ENCODE data around the gene ALX3.

ALX3 gene

DNA sequence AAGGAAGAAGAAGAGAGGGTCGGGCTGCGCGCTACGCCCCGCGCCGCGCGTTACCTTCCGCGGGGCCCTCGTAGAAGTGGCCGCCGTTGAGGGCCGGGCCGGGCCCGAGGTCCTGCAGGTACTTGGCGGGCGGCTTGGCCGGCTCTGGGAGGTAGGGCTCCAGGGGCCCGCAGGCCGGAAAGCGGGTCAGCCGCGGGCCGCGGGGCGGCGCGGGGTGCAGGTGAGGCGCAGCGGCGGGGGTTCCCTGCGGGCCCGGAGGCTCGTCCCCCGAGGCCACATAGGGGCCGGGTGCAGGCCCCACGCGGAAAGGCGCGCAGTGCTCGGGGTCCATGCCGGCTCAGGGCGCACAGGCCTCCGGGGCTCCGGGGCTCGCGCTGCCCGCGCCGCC is 196 bp downstream of the ALX3 start:
- TF ChIP-seq, protein P1, sequence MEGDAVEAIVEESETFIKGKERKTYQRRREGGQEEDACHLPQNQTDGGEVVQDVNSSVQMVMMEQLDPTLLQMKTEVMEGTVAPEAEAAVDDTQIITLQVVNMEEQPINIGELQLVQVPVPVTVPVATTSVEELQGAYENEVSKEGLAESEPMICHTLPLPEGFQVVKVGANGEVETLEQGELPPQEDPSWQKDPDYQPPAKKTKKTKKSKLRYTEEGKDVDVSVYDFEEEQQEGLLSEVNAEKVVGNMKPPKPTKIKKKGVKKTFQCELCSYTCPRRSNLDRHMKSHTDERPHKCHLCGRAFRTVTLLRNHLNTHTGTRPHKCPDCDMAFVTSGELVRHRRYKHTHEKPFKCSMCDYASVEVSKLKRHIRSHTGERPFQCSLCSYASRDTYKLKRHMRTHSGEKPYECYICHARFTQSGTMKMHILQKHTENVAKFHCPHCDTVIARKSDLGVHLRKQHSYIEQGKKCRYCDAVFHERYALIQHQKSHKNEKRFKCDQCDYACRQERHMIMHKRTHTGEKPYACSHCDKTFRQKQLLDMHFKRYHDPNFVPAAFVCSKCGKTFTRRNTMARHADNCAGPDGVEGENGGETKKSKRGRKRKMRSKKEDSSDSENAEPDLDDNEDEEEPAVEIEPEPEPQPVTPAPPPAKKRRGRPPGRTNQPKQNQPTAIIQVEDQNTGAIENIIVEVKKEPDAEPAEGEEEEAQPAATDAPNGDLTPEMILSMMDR (IDR thresholded peaks at IDR 0.05; ENCODE audit: borderline replicate concordance, insufficient read depth, low read depth, low read length): no peak
- H3K4me3 ChIP-seq (ENCODE audit: low read depth, low read length): no peak overlapping the region

DNA sequence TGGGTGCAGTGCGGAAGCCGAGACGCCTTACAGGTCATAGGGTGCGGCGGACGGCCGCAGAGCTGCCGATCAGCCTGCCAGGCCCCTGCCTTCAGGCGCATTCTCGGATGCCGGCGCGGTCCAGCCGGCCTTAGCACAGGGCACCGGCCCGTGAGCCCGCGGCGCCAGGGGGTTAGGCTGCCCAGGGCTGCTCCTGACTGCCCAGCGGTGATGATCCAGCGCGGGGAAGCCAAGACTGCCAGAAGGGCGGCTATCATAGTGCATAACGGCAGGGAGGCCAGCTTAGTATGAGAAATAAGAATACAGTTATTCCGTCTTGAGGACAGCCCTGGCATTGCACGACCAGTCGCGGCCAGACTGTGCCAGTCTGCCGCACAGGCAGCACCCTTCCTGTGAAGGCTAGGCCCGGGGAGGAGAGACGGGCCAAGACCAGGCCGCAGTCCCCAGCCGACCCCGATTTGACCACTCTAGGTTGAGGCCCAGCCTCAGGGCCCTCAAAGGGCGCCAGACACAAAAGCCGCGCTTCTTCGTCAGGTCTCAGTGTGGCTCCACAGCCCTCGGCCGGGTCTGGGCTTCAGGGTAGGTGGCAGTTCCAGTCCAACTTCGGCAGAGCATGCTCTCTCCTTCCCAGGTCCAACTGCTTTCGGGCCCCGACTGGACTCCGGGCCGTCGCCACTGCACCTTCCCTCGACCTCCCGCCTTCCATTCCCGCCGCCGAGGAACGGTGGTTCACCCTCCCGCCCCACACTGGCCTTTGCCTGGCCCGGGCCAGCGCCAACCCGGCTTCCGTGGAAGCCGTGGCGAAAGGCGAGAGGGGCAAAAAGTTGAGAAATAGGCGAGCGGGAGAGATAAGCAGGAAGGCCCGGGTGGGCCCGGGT is 829 bp downstream of the ALX3 start:
- TF ChIP-seq, protein P1 (IDR thresholded peaks at IDR 0.05; ENCODE audit: borderline replicate concordance, insufficient read depth, low read depth, low read length): no peak
- H3K4me3 ChIP-seq (ENCODE audit: low read depth, low read length): no peak overlapping the region

DNA sequence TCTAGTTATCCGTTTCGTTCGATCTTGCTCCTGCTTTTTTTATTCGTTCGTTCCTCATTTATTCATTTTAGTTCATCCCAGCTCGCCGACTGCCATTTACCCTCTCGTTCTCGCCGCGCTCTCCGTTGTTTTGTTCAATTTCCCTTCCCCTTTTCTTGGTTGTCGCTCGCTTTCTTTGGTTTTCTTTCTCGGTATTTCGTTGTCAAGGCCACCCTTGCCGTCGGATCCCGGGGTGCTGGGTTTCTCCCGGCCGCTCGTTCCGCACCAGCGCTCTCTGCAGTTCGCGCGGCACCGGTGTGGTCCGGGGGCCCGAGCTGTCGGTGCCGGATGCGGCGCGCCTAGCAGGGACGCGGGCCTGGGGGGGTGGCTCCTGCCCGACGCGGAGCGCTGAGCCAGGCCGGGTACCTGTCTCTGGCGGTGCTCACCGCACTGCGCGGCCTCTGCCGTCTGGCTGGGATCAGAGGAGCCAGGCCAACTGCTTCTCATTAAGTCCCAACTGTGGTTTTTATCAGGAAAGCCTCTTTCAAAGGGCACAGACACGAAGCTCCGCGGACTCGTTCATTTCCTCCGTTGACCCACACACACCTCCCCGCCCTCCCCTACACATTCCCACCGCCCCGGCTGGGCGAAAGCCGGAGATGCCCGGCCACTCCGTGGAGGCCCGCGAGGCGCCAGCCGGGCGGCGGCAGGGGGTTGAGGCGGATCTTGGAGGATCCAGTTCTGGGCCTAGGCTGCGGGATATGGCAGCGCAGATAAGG is 1.6 kb downstream of the ALX3 start:
- TF ChIP-seq, protein P1 (IDR thresholded peaks at IDR 0.05; ENCODE audit: borderline replicate concordance, insufficient read depth, low read depth, low read length): no peak
- H3K4me3 ChIP-seq (ENCODE audit: low read depth, low read length): no peak overlapping the region

DNA sequence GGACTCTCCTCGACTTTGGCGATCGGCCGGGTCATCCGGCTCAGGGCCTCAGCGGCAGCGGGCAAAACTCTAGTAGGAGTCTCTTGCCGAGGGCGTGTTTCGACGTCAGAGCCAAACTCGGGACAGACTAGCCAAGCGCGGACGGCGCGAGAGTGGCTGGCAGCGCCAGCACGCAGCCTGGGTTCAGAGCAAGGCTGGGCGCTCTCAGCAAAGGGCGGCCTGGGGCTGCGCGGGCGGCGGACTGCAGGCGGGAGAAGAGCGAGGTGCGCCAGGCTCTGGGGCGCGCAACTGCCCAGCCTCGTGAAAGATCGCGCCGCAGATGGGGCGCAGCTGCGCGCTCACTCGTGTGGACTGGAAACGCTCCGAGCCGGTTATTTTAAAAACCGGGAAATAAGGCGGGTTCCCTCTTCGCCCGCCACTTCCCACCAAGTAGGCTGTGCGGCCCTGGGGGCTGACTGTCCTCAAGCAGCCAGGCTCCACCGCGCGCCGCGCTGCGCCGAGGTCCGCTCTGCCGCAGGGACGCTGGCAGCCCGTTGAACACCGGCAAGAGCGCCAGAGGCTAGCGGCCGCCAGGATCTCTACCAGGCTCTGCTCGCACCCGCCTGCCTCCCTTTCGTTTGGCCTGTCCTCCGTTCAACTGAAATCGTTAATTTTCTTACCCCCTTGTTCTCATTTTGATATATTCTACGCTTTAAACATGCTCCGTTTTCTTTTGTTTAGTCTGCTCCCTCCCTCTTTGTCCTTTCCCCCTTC is 2.4 kb downstream of the ALX3 start:
- no peak overlapping the region for H3K4me3 ChIP-seq (ENCODE audit: low read depth, low read length)
- TF ChIP-seq, protein P1 (IDR thresholded peaks at IDR 0.05; ENCODE audit: borderline replicate concordance, insufficient read depth, low read depth, low read length): no peak

DNA sequence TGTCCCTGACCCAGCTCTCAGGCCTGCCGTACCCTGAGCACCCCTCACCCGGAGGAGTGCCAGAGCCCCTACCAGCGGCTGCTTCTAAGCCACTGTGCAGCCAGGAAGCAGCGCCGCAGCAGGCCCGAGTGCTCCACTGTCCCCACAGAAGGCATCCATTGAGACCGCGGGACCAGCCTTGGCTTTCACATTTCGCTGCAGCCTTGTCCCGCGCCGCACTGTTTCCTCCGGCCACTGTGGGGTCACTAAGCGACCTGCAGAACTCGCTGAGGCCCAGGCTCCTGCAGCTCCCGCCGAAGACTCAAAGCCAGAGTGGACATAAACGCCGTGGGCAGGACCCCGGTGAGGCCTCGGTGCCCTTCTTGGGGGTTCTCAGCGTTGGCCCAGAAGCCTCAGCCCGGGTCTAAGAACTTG is 3.0 kb downstream of the ALX3 start:
- no peak overlapping the region for H3K4me3 ChIP-seq (ENCODE audit: low read depth, low read length)

DNA sequence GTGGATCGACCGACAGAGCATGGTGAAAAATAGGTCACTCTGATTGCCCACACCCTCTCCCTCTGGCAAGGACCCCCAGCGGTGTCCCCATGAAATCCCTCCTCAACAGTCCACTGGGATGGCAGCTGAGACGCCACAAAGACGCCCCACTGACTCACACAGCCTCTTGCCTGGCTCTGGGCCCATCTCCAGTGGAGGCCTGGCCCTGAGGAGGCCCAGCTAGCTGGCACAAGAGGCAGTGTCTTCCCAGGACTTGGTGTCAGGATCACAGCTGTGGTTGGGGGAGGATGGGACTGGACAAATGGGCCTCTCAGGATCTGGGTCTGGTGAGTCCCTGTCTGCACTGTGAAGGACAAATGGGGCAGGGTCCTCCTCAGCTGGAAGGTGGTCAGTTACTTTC is 4.6 kb downstream of the ALX3 start:
- no peak overlapping the region for H3K4me3 ChIP-seq (ENCODE audit: low read depth, low read length)
- TF ChIP-seq, protein P1 (IDR thresholded peaks at IDR 0.05; ENCODE audit: borderline replicate concordance, insufficient read depth, low read depth, low read length): no peak

More for the DNA sequence above, 3.0 kb downstream of the ALX3 start:
- TF ChIP-seq, protein P1 (IDR thresholded peaks at IDR 0.05; ENCODE audit: borderline replicate concordance, insufficient read depth, low read depth, low read length): no peak

All from GM12875 (cell line).